HG03520 (cell line): ENCODE data around the gene SLC11A1.

ENCODE experiments used
- ATAC-seq: cut with Tn5 transposase; IDR thresholded peaks from one replicate; pipeline ENCODE4 v1.9.1; 2021; ENCODE audit warnings: mild to moderate bottlenecking, moderate library complexity; ENCODE audit not compliant: unreplicated experiment

SLC11A1 gene

GRCh38 chr2:218392891-218393462, 10.9 kb downstream of the SLC11A1 start:
- no peak for ATAC-seq

- no peak for ATAC-seq
Measured at GRCh38 chr2:218393750-218394290, 11.7 kb downstream of the SLC11A1 start.

GRCh38 chr2:218394298-218395089, 12.4 kb downstream of the SLC11A1 start:
- ATAC-seq: no peak

GRCh38 chr2:218395090-218395444, 13.0 kb downstream of the SLC11A1 start:
- no peak for ATAC-seq

GRCh38 chr2:218395456-218395825, 13.4 kb downstream of the SLC11A1 start:
- no peak for ATAC-seq

GRCh38 chr2:218395826-218396687, 14.0 kb downstream of the SLC11A1 start:
- peak; percentile 41 for ATAC-seq

- ATAC-seq: no peak
Measured at GRCh38 chr2:218396688-218397462, 14.8 kb downstream of the SLC11A1 start.

GRCh38 chr2:218397463-218397819, 15.4 kb downstream of the SLC11A1 start:
- no peak for ATAC-seq

GRCh38 chr2:218397820-218398436, 15.9 kb downstream of the SLC11A1 start:
- ATAC-seq: no peak

- ATAC-seq: no peak
Measured at GRCh38 chr2:218398437-218399390, 16.6 kb downstream of the SLC11A1 start.

GRCh38 chr2:218399391-218400166, 17.5 kb downstream of the SLC11A1 start, which contains the start of gene CTDSP1:
TSS of gene CTDSP1 (plus strand) at chr2:218399868. CDS start at chr2:218400091, 223 bp downstream.
- ATAC-seq: peak; percentile 33

GRCh38 chr2:218400167-218400929, 18.3 kb downstream of the SLC11A1 start:
- ATAC-seq: no peak

- ATAC-seq: no peak
Measured at GRCh38 chr2:218400930-218401881, 19.1 kb downstream of the SLC11A1 start.

GRCh38 chr2:218401890-218402289, 19.8 kb downstream of the SLC11A1 start:
- no peak for ATAC-seq

- no peak for ATAC-seq
Measured at GRCh38 chr2:218402491-218402901, 20.4 kb downstream of the SLC11A1 start.

GRCh38 chr2:218402911-218403411, 20.9 kb downstream of the SLC11A1 start:
- no peak for ATAC-seq
